ENCODE results near the gene EFCAB13.

- TF ChIP-seq CTCF (IDR thresholded peaks at IDR 0.05), result no peak
- peak in 1 of 2 donors; percentile 38 for TF ChIP-seq POLR2AphosphoS5 (IDR thresholded peaks at IDR 0.05)
- no peak for TF ChIP-seq POLR2A (IDR thresholded peaks at IDR 0.05; ENCODE audit: low read depth)
- no peak for TF ChIP-seq EP300 (IDR thresholded peaks at IDR 0.05)
Observed at GRCh38 chr17:47316311-47316710, 7.4 kb upstream of the EFCAB13 start.
